Endothelial cell of umbilical vein (primary cell): ENCODE results near the gene PRKG1. TPM values are rescaled to one million over a fixed set of nuclear protein-coding genes. Genes with fewer than 3 reads are reported as not detected.

Experiments used
- BruUV-seq: library from RNA; stranded (reverse); fragments of 400-500 nt; replicated peaks from 2 replicates; lab custom pipeline; 2021; lab: Mats Ljungman, UMichigan
- CTCF ChIA-PET: fragments of 300-600, 350-600 bp; sonication (Branson Sonifier 250); formaldehyde crosslinking; loops from one replicate; lab custom pipeline; 2021; ENCODE audit warnings: antibody characterized with exemption, inconsistent platforms; lab: Charles Lee
- POLR2A ChIA-PET: fragments of 300-600, 350-600 bp; sonication (Branson Sonifier 250); formaldehyde crosslinking; loops from one replicate; lab custom pipeline; 2021; ENCODE audit warnings: antibody characterized with exemption, inconsistent platforms; lab: Charles Lee
- DNase-seq: peaks from one replicate; pipeline ENCODE4 v3.0.0-alpha.2; 2011; ENCODE audit warnings: low read depth, low spot score
- FAIRE-seq: peaks from 2 replicates; lab custom pipeline; 2011; peaks lifted over from hg19 to GRCh38; lab: Jason Lieb, UNC
- H2AFZ ChIP-seq: 2 replicates; pipeline ENCODE4 v1.6.0; 2012; ENCODE audit warnings: low read depth, low read length, control low read depth, inconsistent platforms
- H3K27ac ChIP-seq: 2 replicates; pipeline ENCODE4 v1.5.1; 2011; ENCODE audit warnings: low read depth, mild to moderate bottlenecking, control low read depth, low read length, moderate library complexity; ENCODE audit not compliant: insufficient read depth
- H3K27me3 ChIP-seq, 2 experiments: 2 replicates each; pipeline versions ENCODE4 v1.6.0 to v1.6.1; 2011; ENCODE audit warnings: low read length in 2 of 2, mixed read lengths in 1 of 2; ENCODE audit not compliant: control insufficient read depth in 2 of 2, insufficient read depth in 2 of 2
- H3K36me3 ChIP-seq, 2 experiments: 2 replicates in 1 of 2; 3 replicates in 1 of 2; pipeline ENCODE4 v1.5.1; 2011; ENCODE audit warnings: low read length in 2 of 2, mild to moderate bottlenecking in 1 of 2, moderate library complexity in 1 of 2; ENCODE audit not compliant: control insufficient read depth in 2 of 2, insufficient read depth in 2 of 2; ENCODE audit errors: extremely low read depth in 1 of 2
- H3K4me1 ChIP-seq: 3 replicates; pipeline ENCODE4 v1.5.1; 2011; ENCODE audit warnings: mild to moderate bottlenecking, low read length; ENCODE audit not compliant: control insufficient read depth, insufficient read depth; ENCODE audit errors: extremely low read depth
- H3K4me2 ChIP-seq: 2 replicates; pipeline ENCODE4 v1.6.1; 2011; ENCODE audit warnings: low read length, control low read depth, mixed read lengths; ENCODE audit not compliant: insufficient read depth
- H3K4me3 ChIP-seq, 3 experiments: fragments of 200-600 bp in 1 of 3; sonication (generic), shearing (Covaris generic) in 1 of 3; replicated peaks in 1 of 3; 2 replicates each; pipeline ENCODE4 v1.5.1; 2011 to 2016; ENCODE audit warnings: control low read depth in 3 of 3, low read length in 3 of 3, mild to moderate bottlenecking in 2 of 3, inconsistent platforms in 1 of 3, low read depth in 1 of 3, moderate library complexity in 1 of 3; ENCODE audit not compliant: insufficient read depth in 1 of 3
- H3K79me2 ChIP-seq: 2 replicates; pipeline ENCODE4 v1.6.0; 2012; ENCODE audit warnings: low read length, inconsistent platforms; ENCODE audit not compliant: control insufficient read depth, insufficient read depth
- H3K9ac ChIP-seq: replicated peaks from 2 replicates; pipeline ENCODE3; 2011; ENCODE audit warnings: low read length, control low read depth; ENCODE audit not compliant: insufficient read depth; ENCODE audit errors: extremely low read depth
- H3K9me1 ChIP-seq: replicated peaks from 3 replicates; pipeline ENCODE4 v1.6.0; 2011; ENCODE audit warnings: mild to moderate bottlenecking, low read length; ENCODE audit not compliant: control insufficient read depth, insufficient read depth; ENCODE audit errors: extremely low read depth
- H3K9me3 ChIP-seq: replicated peaks from 2 replicates; pipeline ENCODE4 v1.5.1; 2012; ENCODE audit warnings: low read length, inconsistent platforms; ENCODE audit not compliant: control insufficient read depth, insufficient read depth
- H4K20me1 ChIP-seq: replicated peaks from 2 replicates; pipeline ENCODE3; 2011; ENCODE audit warnings: mild to moderate bottlenecking, low read length; ENCODE audit not compliant: control insufficient read depth, insufficient read depth; ENCODE audit errors: extremely low read depth
- CTCF ChIP-seq, 2 donors: IDR thresholded peaks; 1 replicate in 1 of 2; 2 replicates in 1 of 2; pipeline ENCODE4 v1.5.1; 2011; ENCODE audit warnings: low read length in 2 of 2, mild to moderate bottlenecking in 2 of 2, moderate library complexity in 2 of 2, control low read depth in 1 of 2, inconsistent platforms in 1 of 2, low read depth in 1 of 2; ENCODE audit not compliant: insufficient read depth in 1 of 2; ENCODE audit errors: extremely low read depth in 1 of 2
- EZH2 ChIP-seq: IDR thresholded peaks from 2 replicates; pipeline ENCODE4 v1.6.1; 2012; ENCODE audit warnings: borderline replicate concordance, low read depth, mild to moderate bottlenecking, moderate library complexity, low read length, inconsistent platforms; ENCODE audit not compliant: severe bottlenecking
- FOS ChIP-seq: IDR thresholded peaks from 2 replicates; pipeline ENCODE4 v1.6.1; 2011; ENCODE audit warnings: mild to moderate bottlenecking, low read length, moderate library complexity, borderline replicate concordance; ENCODE audit not compliant: insufficient read depth
- GATA2 ChIP-seq: IDR thresholded peaks from 2 replicates; pipeline ENCODE4 v1.7.0; 2011; ENCODE audit warnings: low read depth, mild to moderate bottlenecking, moderate library complexity, mixed read lengths, low read length; ENCODE audit not compliant: insufficient read length, insufficient read depth
- JUN ChIP-seq: IDR thresholded peaks from 2 replicates; pipeline ENCODE4 v1.6.1; 2011; ENCODE audit warnings: borderline replicate concordance, low read depth; ENCODE audit not compliant: insufficient read length, insufficient read depth
- MAX ChIP-seq: IDR thresholded peaks from 2 replicates; pipeline ENCODE4 v1.6.1; 2011; ENCODE audit not compliant: insufficient read depth, insufficient read length
- MYC ChIP-seq: IDR thresholded peaks from one replicate; pipeline ENCODE4 v1.6.1; 2011; ENCODE audit warnings: mild to moderate bottlenecking, low read depth, low read length
- POLR2A ChIP-seq: IDR thresholded peaks from 2 replicates; pipeline ENCODE4 v1.6.1; 2012; ENCODE audit warnings: low read depth, mild to moderate bottlenecking, control low read depth, low read length
- POLR2AphosphoS5 ChIP-seq: IDR thresholded peaks from 2 replicates; pipeline ENCODE4 v1.6.1; 2012; ENCODE audit warnings: low read depth, mild to moderate bottlenecking, control low read depth, low read length, moderate library complexity; ENCODE audit not compliant: insufficient read depth
- dilution Hi-C: fragments of 300-500 bp; cut with MboI; formaldehyde crosslinking; loops from one replicate; pipeline ENCODE4 v1.15.0; 2019; ENCODE audit warnings: low sequenced_read_pairs; ENCODE audit not compliant: extremely low pct_ligation_motif_present
- intact Hi-C: fragments of 100-400 bp; cut with micrococcal nuclease; formaldehyde crosslinking; loops from one replicate; pipeline ENCODE4 v1.10.0; 2022
- polyA plus RNA-seq, 4 experiments: library from polyadenylated mRNA; depleted of rRNA in 3 of 4; stranded (reverse) in 3 of 4; unstranded in 1 of 4; fragments of >200 nt; gene quantifications; 2 replicates each; pipeline versions ENCODE4 v1.2.1 to v1.2.3, GENCODE V29; 2011 to 2012; ENCODE audit warnings: missing spikeins in 1 of 4
- total RNA-seq: library from RNA; stranded (reverse); gene quantifications from 2 replicates; pipeline ENCODE4 v1.2.3, GENCODE V29; 2021

Gene PRKG1
- total and polyA plus RNA-seq, 2 donors (not counting 3 experiments of a cell fraction or from before 2014, with no cell fraction given), result 0.01 to 0.18 TPM

- H3K9me1 ChIP-seq, result no peaks in the 10 kb centered on the region
- no peaks in the 10 kb centered on the region for H3K79me2 ChIP-seq
- H2AFZ ChIP-seq, result no peak overlapping the region
- no peaks in the 10 kb centered on the region for H3K4me1 ChIP-seq
- H3K4me3 ChIP-seq, result no peak overlapping the region
- no peak overlapping the region for H3K9ac ChIP-seq
- no peak overlapping the region for H3K4me2 ChIP-seq
- POLR2A ChIA-PET, result no interaction called here
- FAIRE-seq (no peak), DNase-seq (no peak)
- H3K36me3 ChIP-seq, result no peaks in the 10 kb centered on the region
- no peak overlapping the region for H3K27ac ChIP-seq
- no peaks in the 10 kb centered on the region for H3K9me3 ChIP-seq
- dilution Hi-C loops (no loop called here), intact Hi-C loops (loop anchor here (10.0 kb wide), 1 partner anchor 785 kb away; no protein-coding TSS in a partner anchor)
- CTCF ChIA-PET, result no interaction called here
- no peak for TF ChIP-seq CTCF (IDR thresholded peaks at IDR 0.05; ENCODE audit: extremely low read depth in 1 of 2, insufficient read depth in 1 of 2, low read depth in 1 of 2, low read length in 2 of 2)
- H3K27me3 ChIP-seq, result no peaks in the 10 kb centered on the region
- H4K20me1 ChIP-seq, result no peaks in the 10 kb centered on the region
- no TSS peak for BruUV-seq
Observed at GRCh38 chr10:52210161-52210560, 1135.9 kb downstream of the PRKG1 start.

- no peaks in the 10 kb centered on the region for H4K20me1 ChIP-seq
- intact Hi-C loops (loop anchor here (10.0 kb wide), 1 partner anchor 787 kb away; no protein-coding TSS in a partner anchor), dilution Hi-C loops (no loop called here)
- TF ChIP-seq CTCF (IDR thresholded peaks at IDR 0.05; ENCODE audit: extremely low read depth in 1 of 2, insufficient read depth in 1 of 2, low read depth in 1 of 2, low read length in 2 of 2) (no peak), FOS (no peak), JUN (no peak), POLR2AphosphoS5 (no peak), MYC (no peak), EZH2 (no peak), GATA2 (no peak), POLR2A (no peak), MAX (no peak)
- no peak for DNase-seq
- CTCF ChIA-PET, result interaction anchor here (0.6 to 1.5 kb wide), 2 partner anchors 441 to 1148 kb away, joined by 3 to 6 read pairs; no protein-coding TSS in a partner anchor
- H3K36me3 ChIP-seq, result no peaks in the 10 kb centered on the region
- H3K9me1 ChIP-seq, result no peaks in the 10 kb centered on the region
- H3K4me2 ChIP-seq, result no peak overlapping the region
- FAIRE-seq, result no peak
- POLR2A ChIA-PET, result no interaction called here
- H3K27ac ChIP-seq, result no peak overlapping the region
- H3K9ac ChIP-seq, result no peak overlapping the region
- no peak overlapping the region for H3K4me3 ChIP-seq
- no peaks in the 10 kb centered on the region for H3K9me3 ChIP-seq
- no peak overlapping the region for H2AFZ ChIP-seq
- H3K79me2 ChIP-seq, result no peaks in the 10 kb centered on the region
- H3K27me3 ChIP-seq, result no peaks in the 10 kb centered on the region
- BruUV-seq, result no TSS peak
- H3K4me1 ChIP-seq, result no peaks in the 10 kb centered on the region
Observed at GRCh38 chr10:52212062-52212461, 1137.8 kb downstream of the PRKG1 start.
